Measurements from ENCODE around the gene PCSK6.

The PCSK6 gene

DNA sequence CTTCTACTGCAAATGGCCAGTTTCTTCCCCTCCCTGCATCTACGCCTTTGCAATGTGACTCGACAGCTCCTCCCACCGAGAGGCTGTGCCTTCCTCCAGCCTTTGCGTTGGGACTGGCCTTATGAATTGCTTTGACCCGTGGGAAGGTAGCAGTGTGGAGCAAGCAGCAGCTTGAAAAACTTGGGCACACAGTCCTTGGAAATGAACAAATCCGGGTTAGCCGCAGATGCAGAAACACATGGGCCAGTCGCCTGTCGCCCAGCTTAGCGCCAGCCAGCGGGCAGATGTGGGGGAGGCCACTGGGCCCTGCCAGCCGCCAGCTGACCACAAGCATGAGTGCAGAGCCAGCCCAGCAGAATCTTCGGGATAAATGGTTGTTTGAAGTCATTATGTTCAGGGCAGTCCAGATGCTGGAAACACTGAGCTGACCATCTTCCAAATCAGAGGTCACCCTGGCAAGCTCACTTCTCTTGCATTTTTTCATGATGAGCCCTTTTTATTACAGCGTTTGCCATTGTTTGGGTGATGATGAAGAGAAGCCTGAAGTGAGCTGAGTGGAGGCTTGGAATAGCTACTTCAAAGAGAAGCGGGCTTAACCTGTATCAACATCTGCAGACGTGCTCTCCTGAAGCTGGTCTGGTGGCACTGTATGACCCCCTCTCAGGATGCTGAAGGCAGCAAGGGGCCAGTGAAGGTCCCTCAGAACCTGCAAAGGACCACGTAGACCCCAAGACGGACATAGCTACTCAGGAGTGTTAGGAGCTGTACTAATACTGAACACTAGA is 222.0 kb downstream of the PCSK6 start:
- DNase-seq = peak; percentile 32

DNA sequence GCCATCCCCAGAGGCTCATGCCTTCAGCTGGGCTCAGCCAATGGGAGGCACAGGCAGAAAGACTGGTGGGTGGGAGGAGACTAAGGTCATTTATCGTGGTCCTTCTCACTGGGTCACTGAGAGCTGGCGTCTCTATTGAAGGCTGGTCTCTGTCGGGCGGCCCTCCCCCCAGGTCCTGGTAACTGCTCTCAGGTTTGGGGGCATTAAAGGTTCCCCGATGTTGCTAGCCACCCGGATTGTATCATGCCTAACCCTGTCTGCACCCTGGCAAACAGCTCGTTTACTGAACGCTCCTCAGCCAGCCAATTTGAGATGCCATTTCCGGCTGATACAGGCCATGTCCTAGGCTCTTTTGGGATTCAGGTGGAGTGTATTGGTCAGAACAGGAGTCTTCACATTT is 222.7 kb downstream of the PCSK6 start:
- no peak for DNase-seq

DNA sequence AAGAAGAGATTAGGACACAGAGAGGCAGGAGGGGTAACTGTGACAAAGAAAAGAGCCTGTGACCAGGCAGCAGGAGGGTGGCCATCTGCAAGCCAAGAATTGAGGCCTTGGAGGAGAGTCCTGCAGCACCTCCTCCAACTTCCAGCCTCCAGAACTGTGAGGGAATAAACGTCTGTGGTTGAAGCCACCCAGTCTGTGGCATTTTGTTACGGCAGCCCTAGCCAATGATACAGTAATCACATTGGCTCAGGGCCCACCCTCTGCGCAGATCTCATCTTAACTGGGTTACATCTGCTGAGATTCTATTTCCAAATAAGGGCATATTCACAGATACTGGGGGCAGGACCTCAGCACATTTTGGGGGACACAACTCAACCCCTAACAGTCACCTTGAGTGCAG is 223.5 kb downstream of the PCSK6 start:
- DNase-seq = peak; percentile 54

DNA sequence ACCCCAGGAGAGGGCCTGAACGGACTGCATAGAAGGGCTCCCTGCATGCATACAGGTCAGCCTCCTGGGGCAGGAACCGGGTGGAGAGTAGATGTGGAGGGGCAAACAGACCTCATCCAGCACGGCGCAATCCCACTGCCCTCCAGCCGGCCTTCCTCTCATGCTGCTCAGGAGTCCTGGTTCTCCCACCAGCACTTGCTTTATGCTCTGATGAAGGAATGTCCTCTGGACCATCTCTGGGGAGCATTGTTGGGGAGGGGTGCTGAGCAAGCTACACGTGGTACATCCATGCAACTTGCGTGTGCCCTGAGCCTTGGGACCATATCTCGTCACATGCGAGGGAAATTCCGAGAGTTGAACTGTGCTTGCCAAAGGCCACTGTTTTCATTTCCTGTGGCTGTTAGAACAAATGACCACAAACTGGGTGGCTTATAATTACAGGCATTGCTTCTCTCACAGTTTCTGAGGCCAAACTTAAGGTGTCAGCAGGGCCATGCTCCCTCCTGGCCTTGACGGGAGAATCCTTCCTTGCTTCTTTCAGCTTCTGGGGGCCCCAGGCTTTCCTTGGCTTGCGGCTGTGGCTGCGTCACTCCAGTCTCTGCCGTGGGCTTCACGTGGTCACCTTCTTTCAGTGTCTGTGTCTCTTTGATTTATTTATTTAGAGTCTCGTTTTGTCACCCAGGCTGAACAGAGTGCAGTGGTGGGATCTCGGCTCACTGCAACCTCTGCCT is 224.4 kb downstream of the PCSK6 start:
- no peak for DNase-seq

DNA sequence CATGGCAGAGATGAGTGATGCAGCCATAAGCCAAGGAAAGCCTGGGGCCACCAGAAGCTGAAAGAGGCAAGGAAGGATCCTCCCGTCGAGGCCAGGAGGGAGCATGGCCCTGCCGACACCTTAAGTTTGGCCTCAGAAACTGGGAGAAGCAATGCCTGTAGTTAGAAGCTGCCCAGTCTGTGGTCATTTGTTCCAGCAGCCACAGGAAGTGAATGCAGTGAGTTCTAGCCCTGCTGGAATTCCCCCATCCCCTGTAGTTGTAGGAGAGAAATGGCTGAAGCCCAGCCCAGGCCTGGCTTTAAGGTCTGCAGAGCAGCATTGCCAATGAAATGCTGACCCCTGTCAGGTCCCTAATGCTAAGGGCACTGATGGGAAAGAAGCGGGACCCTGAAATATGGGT is 225.5 kb downstream of the PCSK6 start:
- DNase-seq = no peak

DNA sequence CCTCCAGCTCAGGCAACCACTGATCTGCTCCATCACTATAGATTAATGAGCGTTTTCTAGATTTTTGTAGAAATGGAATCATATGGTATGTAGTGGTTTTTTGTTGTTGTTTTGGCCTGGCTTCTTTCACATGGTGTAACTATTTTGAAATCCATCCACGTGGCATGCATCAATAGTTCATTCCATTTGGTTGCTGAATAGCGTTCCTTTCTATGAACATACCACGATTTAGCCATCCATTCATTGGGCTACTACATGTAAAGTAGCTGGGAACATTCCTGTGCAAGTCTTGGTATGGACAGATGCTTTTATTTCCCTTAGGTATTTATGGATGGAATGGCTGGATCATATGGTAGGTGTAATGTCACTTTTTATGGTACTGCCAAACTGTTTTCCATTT is 227.0 kb downstream of the PCSK6 start:
- DNase-seq = no peak

DNA sequence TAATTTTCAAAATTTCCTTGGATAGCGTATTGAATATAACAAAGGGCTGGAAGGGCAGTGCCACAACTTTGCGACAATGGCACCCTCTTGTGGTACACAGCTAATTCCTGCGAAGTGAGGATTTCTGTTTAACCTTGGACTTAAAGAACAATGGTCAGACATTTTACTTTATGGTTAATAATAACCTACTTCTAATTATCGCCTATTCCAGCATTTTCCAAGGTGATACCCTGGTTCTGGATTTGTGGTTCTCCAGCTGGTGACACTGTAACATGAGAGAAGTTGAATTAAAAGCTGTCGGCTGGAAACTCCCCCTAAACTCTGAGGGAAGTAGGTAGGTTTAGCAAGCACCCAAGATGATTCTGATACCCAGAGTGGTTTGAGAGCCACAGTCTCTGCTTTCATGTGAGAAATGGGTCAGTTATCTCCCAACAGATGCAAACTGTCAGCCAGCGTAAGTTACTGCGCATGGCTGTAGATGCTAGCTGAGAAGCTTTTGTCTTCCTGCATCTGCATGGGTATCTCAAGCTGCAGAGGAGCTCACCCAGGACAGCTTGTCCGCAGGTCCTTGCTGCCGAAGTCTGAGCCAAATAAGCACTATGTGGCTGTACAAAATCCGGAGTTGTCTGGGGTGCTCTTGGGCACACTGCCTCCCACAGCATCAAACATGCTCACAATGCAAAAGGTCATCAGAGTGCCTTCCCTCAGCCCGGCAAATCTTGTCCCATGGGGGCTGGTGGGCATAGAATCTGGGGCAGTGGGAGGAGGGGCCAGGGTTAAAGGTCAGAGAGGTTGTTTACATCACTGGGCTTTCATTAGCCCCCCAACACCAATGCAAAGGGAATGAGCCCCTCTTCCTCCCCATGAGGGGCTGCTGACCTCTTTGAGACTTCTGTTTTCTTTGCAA is 231.0 kb downstream of the PCSK6 start:
- peak; percentile 70 for DNase-seq

DNA sequence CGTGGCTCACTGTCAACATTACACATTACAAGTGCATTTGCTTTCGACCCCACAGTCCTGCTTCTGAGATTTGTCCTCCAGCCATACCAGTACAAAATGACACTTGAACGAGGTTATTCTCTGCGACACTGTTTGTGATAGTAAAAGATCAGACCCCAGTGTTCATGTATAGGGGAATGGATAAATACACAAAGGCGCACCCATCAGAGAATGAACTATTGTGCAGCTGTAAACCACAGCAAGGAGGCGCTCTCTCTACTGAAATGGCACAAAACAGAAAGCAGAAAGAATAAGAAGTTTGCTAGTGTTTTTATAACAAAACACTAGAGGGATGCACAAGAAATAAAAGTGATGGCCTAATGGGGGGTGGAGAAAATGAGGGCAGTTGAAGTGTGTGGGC is 232.8 kb downstream of the PCSK6 start:
- DNase-seq = no peak

DNA sequence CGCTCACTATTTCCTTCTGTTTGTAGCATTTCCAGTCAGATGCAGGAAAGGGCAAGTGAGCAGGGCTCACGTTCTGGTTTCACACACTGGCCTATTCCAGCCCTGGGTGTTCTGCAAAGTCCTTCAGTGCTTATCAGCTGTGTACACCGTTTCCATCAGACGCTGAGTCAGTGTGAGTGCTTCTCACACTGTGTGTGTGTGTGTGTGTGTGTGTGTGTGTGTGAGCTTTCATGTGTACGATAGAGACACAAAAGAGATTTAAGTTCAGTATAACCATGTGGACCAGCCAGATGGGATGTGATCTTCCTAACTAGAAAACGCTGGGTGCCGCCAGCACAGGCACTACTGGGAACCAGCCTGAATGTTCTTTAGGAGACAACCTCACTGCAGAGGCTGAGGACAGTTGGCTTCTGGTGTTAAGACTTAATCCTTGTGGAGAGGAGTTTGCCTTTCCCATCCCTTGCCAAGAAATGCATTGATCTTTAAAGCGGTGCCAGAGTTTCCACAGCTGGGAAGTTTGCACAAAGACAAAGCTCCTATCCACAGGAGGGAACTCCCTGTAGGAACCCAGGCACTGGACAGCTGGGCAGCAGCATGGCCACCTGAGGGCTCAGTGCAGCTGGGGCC is 233.8 kb downstream of the PCSK6 start:
- DNase-seq = peak; percentile 59

DNA sequence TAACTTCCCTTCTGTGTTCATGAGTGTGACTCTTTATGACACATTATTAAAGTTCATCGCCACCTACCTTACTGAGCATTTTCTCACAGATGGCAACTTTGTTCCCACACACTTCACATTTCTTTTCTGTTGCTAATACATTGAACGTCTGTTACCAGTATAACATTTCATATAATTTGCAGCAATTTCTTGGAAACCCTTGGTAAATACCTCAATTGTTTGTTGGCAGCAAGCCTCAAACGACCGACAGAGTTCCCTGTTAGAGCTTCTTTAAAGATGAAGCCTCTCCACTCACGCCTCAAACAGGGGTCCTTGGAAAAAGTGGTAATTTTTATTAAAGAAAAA is 234.5 kb downstream of the PCSK6 start:
- DNase-seq = peak; percentile 19

DNA sequence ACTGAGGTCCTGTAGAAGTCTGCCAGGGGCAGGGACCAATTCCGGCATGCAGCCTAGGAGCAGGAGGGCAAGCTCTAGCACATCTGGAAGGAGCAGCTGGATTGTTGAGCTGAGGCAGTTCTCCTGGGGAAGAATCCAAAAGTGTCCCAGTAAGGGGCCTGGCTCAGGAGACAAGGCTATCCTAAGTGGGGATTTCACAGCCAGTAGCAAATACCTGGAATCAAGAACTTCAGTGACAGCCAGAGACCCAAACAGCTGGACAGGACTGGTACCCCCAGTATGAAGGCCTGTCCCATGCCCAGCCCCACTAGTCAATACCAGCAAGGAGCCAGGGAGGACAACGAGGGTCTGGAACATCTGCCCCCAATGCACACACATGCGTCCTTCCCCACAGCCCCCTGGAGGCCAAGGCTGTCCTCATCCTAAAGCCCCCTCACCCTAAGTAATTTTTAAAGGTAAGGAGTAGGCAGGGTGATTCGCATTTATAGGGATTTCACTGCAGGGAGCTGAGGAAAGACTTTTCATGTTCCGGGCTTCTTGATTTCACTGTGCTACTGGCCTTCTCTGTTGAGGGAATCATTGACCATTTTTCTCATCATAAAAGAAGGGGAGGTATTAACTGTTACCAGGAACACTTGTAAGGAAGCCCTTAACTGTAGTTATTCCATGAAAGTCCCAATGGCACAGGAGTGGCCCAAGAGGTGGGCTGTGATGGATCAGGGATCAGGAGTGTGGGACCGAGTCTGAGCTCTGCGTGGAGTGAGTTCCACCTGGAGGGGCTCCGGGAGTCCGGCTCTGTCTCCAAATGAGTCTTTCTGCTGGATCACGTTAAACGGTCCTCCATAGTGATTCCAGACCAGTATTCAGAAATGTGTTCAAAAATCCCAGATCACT is 235.1 kb downstream of the PCSK6 start:
- DNase-seq = no peak
